ENCODE results near the gene RASSF5. TPM values are rescaled to one million over a fixed set of nuclear protein-coding genes. Genes with fewer than 3 reads are reported as not detected.

Gene RASSF5
- total and polyA plus RNA-seq, 2 of the 13 experiments (the other 11 are each of a cell fraction or from before 2014, with no cell fraction given), result 0.18 to 0.40 TPM

DNA sequence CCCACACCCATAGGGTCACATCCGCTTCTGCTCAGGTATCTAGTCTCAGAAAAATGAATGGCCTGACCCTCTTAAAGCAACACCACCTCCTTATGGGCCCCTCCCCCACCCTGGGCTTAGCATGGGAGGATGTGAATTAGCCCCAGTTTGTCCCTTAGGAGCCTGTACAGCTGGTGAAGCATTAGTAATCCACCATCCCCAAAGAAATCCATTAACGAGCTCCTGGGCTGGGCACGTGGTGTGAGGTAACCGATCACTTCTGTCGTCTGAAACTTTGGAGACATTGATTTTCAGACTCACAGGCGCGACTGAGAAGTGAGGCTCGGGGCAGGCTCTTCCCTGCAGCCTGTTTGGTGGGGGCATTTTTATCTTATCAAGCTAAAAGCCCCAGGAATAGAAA, 10.5 kb downstream of the RASSF5 start:
- intact Hi-C loops (cut with micrococcal nuclease; ENCODE audit: unreplicated experiment), result no loop called here
- Histone ChIP-seq H4K20me1 (ENCODE audit: insufficient read depth, low read length) (no peaks in the 10 kb centered on the region), H3K4me2 (ENCODE audit: low read depth, low read length) (no peak overlapping the region), H3K4me1 (ENCODE audit: insufficient read depth, low read length) (peaks cover 36% of the 10 kb centered on the region), H3K36me3 (replicated peaks in 1 of 2; ENCODE audit: control insufficient read depth in 1 of 2, insufficient read depth in 2 of 2, low read length in 2 of 2) (no peaks in the 10 kb centered on the region), H3K27me3 (ENCODE audit: control insufficient read depth in 1 of 2, insufficient read depth in 2 of 2, low read length in 2 of 2) (peaks cover 0 to 1% of the 10 kb centered on the region in 2 experiments; a peak in 2 of 5 replicates), H3K4me3 (replicated peaks in 1 of 3; ENCODE audit: insufficient read depth in 1 of 3, low read depth in 2 of 3, low read length in 3 of 3) (no peak overlapping the region), H3K79me2 (ENCODE audit: insufficient read depth, low read length) (no peaks in the 10 kb centered on the region), H3K27ac (ENCODE audit: extremely low read length, insufficient read depth, low read length) (no peak overlapping the region), H2AFZ (ENCODE audit: low read length) (no peak overlapping the region), H3K9me3 (ENCODE audit: low read length) (no peaks in the 10 kb centered on the region), H3K9ac (ENCODE audit: insufficient read depth, low read depth, low read length) (no peak overlapping the region)
- TF ChIP-seq ZNF775 (CRISPR knock-in tag; IDR thresholded peaks at IDR 0.05; ENCODE audit: borderline replicate concordance), result no peak
- TF ChIP-seq, protein P1, sequence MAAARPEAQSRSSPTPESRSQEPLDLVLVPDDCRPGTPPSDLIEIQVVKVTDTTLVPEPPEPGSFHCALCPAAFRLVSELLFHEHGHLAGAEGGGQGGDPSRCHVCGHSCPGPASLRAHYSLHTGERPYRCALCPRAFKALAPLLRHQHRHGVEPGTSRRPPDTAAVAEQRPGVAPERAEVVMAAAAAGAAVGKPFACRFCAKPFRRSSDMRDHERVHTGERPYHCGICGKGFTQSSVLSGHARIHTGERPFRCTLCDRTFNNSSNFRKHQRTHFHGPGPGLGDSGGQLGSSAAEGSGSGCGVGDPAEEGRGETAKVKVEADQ (CRISPR knock-in tag; IDR thresholded peaks at IDR 0.05; ENCODE audit: borderline replicate concordance), result no peak
- TF ChIP-seq ZNF7 (CRISPR knock-in tag; IDR thresholded peaks at IDR 0.05), result no peak
- TF ChIP-seq ZNF234 (CRISPR knock-in tag; conservative IDR thresholded peaks at IDR 0.05), result no peak
- no peak for TF ChIP-seq ZNF563 (CRISPR knock-in tag; IDR thresholded peaks at IDR 0.05)
- TF ChIP-seq ZNF160 (CRISPR knock-in tag; IDR thresholded peaks at IDR 0.05), result no peak
- no peak for TF ChIP-seq ZNF496 (CRISPR knock-in tag; IDR thresholded peaks at IDR 0.05; ENCODE audit: insufficient replicate concordance)
- TF ChIP-seq, protein P2, sequence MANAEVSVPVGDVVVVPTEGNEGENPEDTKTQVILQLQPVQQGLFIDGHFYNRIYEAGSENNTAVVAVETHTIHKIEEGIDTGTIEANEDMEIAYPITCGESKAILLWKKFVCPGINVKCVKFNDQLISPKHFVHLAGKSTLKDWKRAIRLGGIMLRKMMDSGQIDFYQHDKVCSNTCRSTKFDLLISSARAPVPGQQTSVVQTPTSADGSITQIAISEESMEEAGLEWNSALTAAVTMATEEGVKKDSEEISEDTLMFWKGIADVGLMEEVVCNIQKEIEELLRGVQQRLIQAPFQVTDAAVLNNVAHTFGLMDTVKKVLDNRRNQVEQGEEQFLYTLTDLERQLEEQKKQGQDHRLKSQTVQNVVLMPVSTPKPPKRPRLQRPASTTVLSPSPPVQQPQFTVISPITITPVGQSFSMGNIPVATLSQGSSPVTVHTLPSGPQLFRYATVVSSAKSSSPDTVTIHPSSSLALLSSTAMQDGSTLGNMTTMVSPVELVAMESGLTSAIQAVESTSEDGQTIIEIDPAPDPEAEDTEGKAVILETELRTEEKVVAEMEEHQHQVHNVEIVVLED (CRISPR knock-in tag; IDR thresholded peaks at IDR 0.05; ENCODE audit: borderline replicate concordance), result no peak
- no peak for TF ChIP-seq DNMT1 (CRISPR knock-in tag; IDR thresholded peaks at IDR 0.05)
- TF ChIP-seq ZNF607 (CRISPR knock-in tag; IDR thresholded peaks at IDR 0.05; ENCODE audit: borderline replicate concordance), result no peak
- TF ChIP-seq, protein P3, sequence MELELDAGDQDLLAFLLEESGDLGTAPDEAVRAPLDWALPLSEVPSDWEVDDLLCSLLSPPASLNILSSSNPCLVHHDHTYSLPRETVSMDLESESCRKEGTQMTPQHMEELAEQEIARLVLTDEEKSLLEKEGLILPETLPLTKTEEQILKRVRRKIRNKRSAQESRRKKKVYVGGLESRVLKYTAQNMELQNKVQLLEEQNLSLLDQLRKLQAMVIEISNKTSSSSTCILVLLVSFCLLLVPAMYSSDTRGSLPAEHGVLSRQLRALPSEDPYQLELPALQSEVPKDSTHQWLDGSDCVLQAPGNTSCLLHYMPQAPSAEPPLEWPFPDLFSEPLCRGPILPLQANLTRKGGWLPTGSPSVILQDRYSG (CRISPR knock-in tag; IDR thresholded peaks at IDR 0.05), result no peak
- TF ChIP-seq ZMYM3 (CRISPR knock-in tag; IDR thresholded peaks at IDR 0.05), result no peak
- TF ChIP-seq FOXC1 (CRISPR knock-in tag; IDR thresholded peaks at IDR 0.05; ENCODE audit: borderline replicate concordance), result no peak
- no peak for TF ChIP-seq ZNF570 (CRISPR knock-in tag; IDR thresholded peaks at IDR 0.05; ENCODE audit: borderline replicate concordance)
- WGBS (ENCODE audit: low lambda C conversion rate), result 71% methylated on average over 8 of the region's 8 CpGs
- in situ Hi-C loops (cut with HindIII; ENCODE audit: extremely low pct_ligation_motif_present, low pct_unique_long_range_greater_than_20kb), result no loop called here
- no TSS peak for BruUV-seq (replicated peaks)
- ChIA-PET CTCF (ENCODE audit: low intra/inter-chr PET ratio, low total read pairs) (no interaction called here), POLR2A (no interaction called here)
- ATAC-seq, result no peak
- no peak for FAIRE-seq
- no peak for DNase-seq (ENCODE audit: low spot score)
